GM19023 (cell line): Measurements from ENCODE around the gene IFNA6.

ENCODE experiments used
- ATAC-seq: cut with Tn5 transposase; IDR thresholded peaks from one replicate; pipeline ENCODE4 v1.9.1; 2021; ENCODE audit warnings: mild to moderate bottlenecking, moderate library complexity; ENCODE audit not compliant: unreplicated experiment

IFNA6 gene

GRCh38 chr9:21331676-21332402 is 18.8 kb downstream of the IFNA6 start:
- no peak for ATAC-seq

- ATAC-seq, result no peak
Measured at GRCh38 chr9:21326526-21327139, 24.1 kb downstream of the IFNA6 start.

- no peak for ATAC-seq
Measured at GRCh38 chr9:21324047-21324446, 26.6 kb downstream of the IFNA6 start.

GRCh38 chr9:21322911-21323461 is 27.7 kb downstream of the IFNA6 start:
- ATAC-seq, result no peak

GRCh38 chr9:21320465-21320864 is 30.2 kb downstream of the IFNA6 start:
- no peak for ATAC-seq

- peak; percentile 65 for ATAC-seq
Measured at GRCh38 chr9:21317956-21318923, 32.4 kb downstream of the IFNA6 start.

GRCh38 chr9:21316860-21317259 is 33.8 kb downstream of the IFNA6 start:
- no peak for ATAC-seq

GRCh38 chr9:21316032-21316842 is 34.5 kb downstream of the IFNA6 start:
- no peak for ATAC-seq

GRCh38 chr9:21314152-21314551 is 36.5 kb downstream of the IFNA6 start:
- no peak for ATAC-seq

- ATAC-seq, result no peak
Measured at GRCh38 chr9:21311889-21312288, 38.8 kb downstream of the IFNA6 start.

- ATAC-seq, result no peak
Measured at GRCh38 chr9:21305213-21305612, 45.5 kb downstream of the IFNA6 start, which contains the start of gene IFNA5. Gene IFNA5 (minus strand): TSS chr9:21305313. CDS start chr9:21305256, 57 bp downstream.
